A673 (cell line): ENCODE data around the gene ANKRD36. TPM values are rescaled to one million over a fixed set of nuclear protein-coding genes. Genes with fewer than 3 reads are reported as not detected.
A peak's percentile ranks its signal among the peaks of the same experiment; 100 is the strongest.
"Not testable (repeated sequence)": the region's sequence is repeated elsewhere in the genome, so short reads cannot be mapped to it uniquely, and the experiment has no call there.

ENCODE experiments used
- BruUV-seq: library from RNA; stranded (reverse); fragments of 400-500 nt; replicated peaks from 2 replicates; lab custom pipeline; 2021; lab: Mats Ljungman, UMichigan
- CTCF ChIA-PET: fragments of 300-600 bp; sonication (Branson Sonifier 250); formaldehyde crosslinking; loops from one replicate; lab custom pipeline; 2022; ENCODE audit warnings: antibody characterized with exemption; lab: Charles Lee
- POLR2A ChIA-PET: fragments of 300-600 bp; sonication (Branson Sonifier 250); formaldehyde crosslinking; loops from one replicate; lab custom pipeline; 2022; ENCODE audit warnings: antibody characterized with exemption; ENCODE audit not compliant: low non-redundant PET; lab: Charles Lee
- DNase-seq: peaks from one replicate; pipeline ENCODE4 v3.0.0-alpha.2; 2015; ENCODE audit warnings: low spot score
- H3K27ac ChIP-seq: fragments of 200-600 bp; sonication (generic); 2 replicates; pipeline ENCODE4 v1.5.1; 2016; ENCODE audit warnings: mixed run types, low read depth, mild to moderate bottlenecking, mixed read lengths, antibody characterized with exemption, low read length; ENCODE audit not compliant: poor library complexity, severe bottlenecking
- H3K27me3 ChIP-seq: fragments of 200-600 bp; sonication (generic); replicated peaks from 2 replicates; pipeline ENCODE4 v1.6.1; 2017; ENCODE audit warnings: mixed run types, low read depth, mild to moderate bottlenecking, mixed read lengths, antibody characterized with exemption, low read length; ENCODE audit not compliant: insufficient read depth, poor library complexity
- H3K36me3 ChIP-seq: fragments of 200-600 bp; sonication (generic); 2 replicates; pipeline ENCODE4 v1.6.1; 2016; ENCODE audit warnings: mixed run types, mild to moderate bottlenecking, mixed read lengths, antibody characterized with exemption, low read length; ENCODE audit not compliant: insufficient read depth, poor library complexity, severe bottlenecking
- H3K4me1 ChIP-seq: fragments of 200-600 bp; sonication (generic); 2 replicates; pipeline ENCODE4 v1.6.1; 2017; ENCODE audit warnings: mixed run types, mild to moderate bottlenecking, mixed read lengths, antibody characterized with exemption, low read length; ENCODE audit not compliant: insufficient read depth, poor library complexity, severe bottlenecking
- H3K4me3 ChIP-seq: fragments of 200-600 bp; sonication (generic); 2 replicates; pipeline ENCODE4 v1.5.1; 2016; ENCODE audit warnings: low read depth, mixed run types, mild to moderate bottlenecking, mixed read lengths, low read length; ENCODE audit not compliant: poor library complexity, severe bottlenecking
- H3K9me3 ChIP-seq: fragments of 200-600 bp; sonication (generic); 2 replicates; pipeline ENCODE4 v1.6.1; 2016; ENCODE audit warnings: mixed run types, low read depth, mild to moderate bottlenecking, mixed read lengths, antibody characterized with exemption, low read length; ENCODE audit not compliant: poor library complexity, severe bottlenecking
- EZH2 ChIP-seq: fragments of 200-600 bp; sonication (generic); IDR thresholded peaks from 2 replicates; pipeline ENCODE4 v1.6.1; 2017; ENCODE audit warnings: borderline replicate concordance, low read depth, mild to moderate bottlenecking, mixed read lengths, antibody characterized with exemption, low read length; ENCODE audit not compliant: poor library complexity, severe bottlenecking
- intact Hi-C: fragments of 100-400 bp; cut with micrococcal nuclease; formaldehyde crosslinking; loops from one replicate; pipeline ENCODE4 v1.10.0; 2022; ENCODE audit not compliant: unreplicated experiment
- total RNA-seq: library from RNA; stranded (reverse); gene quantifications from 2 replicates; pipeline ENCODE4 v1.2.3, GENCODE V29; 2021
- TF ChIP-seq, protein P1 (sequence below): fragments of 300-800, 200-600 bp; sonication (generic); conservative IDR thresholded peaks from 2 replicates; pipeline ENCODE4 v1.5.1; 2017; ENCODE audit warnings: low read depth, mild to moderate bottlenecking, antibody characterized with exemption, low read length, moderate library complexity, mixed read lengths

The ANKRD36 gene
- total RNA-seq, 1 experiment from 2014 or later: 19.6 TPM

DNA sequence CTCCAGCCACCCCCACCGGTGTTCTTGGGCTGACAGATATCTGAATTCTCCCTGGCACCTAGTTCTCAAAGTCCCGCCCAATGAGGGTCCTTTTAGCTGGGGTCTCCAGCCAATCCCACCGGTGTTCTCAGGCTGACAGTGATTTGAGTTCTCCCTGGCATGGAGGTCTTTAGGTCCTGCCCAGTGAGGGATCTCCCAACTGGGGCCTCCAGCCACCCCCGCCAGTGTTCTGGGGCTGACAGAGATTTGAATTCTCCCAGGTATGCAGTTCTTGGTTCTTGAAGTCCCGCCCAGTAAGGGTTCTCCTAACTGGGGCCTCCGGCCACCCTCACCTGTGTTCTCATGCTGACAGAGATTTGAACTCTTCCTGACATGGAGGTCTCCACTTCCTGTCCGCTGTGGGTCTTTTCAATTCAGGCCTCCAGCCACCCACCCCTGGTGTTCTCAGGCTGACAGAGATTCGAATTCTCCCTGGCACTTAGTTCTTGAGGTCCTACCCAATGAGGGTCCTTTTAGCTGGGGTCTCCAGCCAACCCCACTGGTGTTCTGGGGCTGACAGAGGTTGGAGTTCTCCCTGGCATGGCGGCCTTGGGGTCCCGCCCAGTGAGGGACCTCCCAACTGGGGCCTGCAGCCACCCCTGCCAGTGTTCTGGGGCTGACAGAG lies 154.6 kb downstream of the ANKRD36 start:
- no peaks in the 10 kb centered on the region for H3K9me3 ChIP-seq
- peak; percentile 2 for DNase-seq
- H3K27ac ChIP-seq: no peak overlapping the region
- H3K4me1 ChIP-seq: no peaks in the 10 kb centered on the region
- H3K36me3 ChIP-seq: no peaks in the 10 kb centered on the region
- BruUV-seq: no TSS peak
- H3K27me3 ChIP-seq: no peaks in the 10 kb centered on the region
- ChIA-PET POLR2A (no interaction called here), CTCF (no interaction called here)
- no peak overlapping the region for H3K4me3 ChIP-seq
- TF ChIP-seq, protein P1, sequence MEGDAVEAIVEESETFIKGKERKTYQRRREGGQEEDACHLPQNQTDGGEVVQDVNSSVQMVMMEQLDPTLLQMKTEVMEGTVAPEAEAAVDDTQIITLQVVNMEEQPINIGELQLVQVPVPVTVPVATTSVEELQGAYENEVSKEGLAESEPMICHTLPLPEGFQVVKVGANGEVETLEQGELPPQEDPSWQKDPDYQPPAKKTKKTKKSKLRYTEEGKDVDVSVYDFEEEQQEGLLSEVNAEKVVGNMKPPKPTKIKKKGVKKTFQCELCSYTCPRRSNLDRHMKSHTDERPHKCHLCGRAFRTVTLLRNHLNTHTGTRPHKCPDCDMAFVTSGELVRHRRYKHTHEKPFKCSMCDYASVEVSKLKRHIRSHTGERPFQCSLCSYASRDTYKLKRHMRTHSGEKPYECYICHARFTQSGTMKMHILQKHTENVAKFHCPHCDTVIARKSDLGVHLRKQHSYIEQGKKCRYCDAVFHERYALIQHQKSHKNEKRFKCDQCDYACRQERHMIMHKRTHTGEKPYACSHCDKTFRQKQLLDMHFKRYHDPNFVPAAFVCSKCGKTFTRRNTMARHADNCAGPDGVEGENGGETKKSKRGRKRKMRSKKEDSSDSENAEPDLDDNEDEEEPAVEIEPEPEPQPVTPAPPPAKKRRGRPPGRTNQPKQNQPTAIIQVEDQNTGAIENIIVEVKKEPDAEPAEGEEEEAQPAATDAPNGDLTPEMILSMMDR: no peak
- no peak for TF ChIP-seq EZH2
- intact Hi-C loops: no loop called here

DNA sequence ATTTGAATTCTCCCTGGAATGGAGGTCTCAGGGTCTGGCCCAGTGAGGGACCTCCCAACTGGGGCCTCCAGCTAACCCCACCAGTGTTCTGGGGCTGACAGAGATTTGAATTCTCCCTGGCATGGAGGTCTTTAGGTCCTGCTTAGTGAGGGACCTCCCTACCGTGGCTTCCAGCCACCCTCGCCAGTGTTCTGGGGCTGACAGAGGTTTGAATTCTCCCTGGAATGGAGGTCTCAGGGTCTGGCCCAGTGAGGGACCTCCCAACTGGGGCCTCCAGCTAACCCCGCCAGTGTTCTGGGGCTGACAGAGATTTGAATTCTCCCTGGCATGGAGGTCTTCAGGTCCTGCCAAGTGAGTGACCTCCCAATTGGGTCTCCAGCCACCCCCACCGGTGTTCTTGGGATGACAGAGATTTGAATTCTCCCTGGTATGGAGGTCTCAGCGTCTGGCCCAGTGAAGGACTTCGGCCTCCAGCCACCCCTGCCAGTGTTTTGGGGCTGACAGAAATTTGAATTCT lies 155.2 kb downstream of the ANKRD36 start:
- intact Hi-C loops, H3K9me3 ChIP-seq, CTCF ChIA-PET, POLR2A ChIA-PET, H3K4me1 ChIP-seq, H3K27me3 ChIP-seq, H3K27ac ChIP-seq, H3K36me3 ChIP-seq, H3K4me3 ChIP-seq, BruUV-seq: not testable (repeated sequence)
- peak; percentile 0 for DNase-seq

DNA sequence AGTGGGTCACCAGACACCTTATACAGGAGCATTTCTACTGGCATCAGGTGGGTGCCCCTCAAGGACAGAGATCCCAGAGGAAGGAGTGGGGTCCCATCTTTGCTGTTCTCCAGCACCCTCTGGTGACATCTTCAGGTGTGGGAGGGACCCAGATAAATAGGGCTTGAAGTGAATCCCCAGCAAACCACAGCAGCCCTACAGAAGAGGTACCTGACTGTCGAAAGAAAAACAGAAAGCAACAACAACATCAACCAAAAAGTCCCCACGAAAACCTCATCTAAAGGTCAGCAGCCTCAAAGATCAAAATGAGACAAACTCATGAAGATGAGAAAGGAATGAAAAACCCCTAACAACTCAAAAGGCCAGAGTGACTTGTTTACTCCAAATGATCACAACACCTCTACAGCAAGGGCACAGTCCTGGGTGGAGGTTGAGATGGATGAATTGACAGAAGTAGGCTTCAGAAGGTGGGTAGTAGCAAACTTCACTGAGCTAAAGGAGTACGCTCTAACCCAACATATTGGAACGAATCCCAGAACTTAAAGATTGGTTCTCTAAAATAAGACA lies 163.4 kb downstream of the ANKRD36 start:
- POLR2A ChIA-PET, intact Hi-C loops, H3K4me3 ChIP-seq, H3K27ac ChIP-seq, H3K4me1 ChIP-seq, H3K27me3 ChIP-seq, H3K9me3 ChIP-seq, CTCF ChIA-PET, H3K36me3 ChIP-seq, BruUV-seq, DNase-seq: not testable (repeated sequence)

DNA sequence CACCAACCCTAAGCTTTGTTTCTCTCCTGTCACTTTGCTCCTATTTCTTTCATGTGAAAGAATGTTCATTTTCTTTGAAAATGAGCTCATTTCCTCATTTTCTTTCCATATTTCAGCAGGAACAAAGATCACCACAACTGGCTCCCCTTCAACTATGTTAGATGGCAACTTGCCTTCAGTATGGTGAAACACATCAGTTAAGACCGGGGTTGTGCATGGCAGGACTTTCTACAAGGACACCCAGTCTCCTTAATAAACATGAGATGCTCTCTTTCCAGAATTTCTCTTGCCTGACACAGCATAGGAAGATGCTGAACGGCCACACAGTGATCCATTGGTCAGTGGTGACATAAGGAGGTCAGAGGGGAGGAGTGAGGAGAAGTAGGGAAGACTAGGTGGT lies 172.2 kb downstream of the ANKRD36 start:
- BruUV-seq, H3K27me3 ChIP-seq, H3K27ac ChIP-seq, H3K9me3 ChIP-seq, intact Hi-C loops, H3K4me1 ChIP-seq, CTCF ChIA-PET, DNase-seq, H3K4me3 ChIP-seq, H3K36me3 ChIP-seq, POLR2A ChIA-PET: not testable (repeated sequence)

DNA sequence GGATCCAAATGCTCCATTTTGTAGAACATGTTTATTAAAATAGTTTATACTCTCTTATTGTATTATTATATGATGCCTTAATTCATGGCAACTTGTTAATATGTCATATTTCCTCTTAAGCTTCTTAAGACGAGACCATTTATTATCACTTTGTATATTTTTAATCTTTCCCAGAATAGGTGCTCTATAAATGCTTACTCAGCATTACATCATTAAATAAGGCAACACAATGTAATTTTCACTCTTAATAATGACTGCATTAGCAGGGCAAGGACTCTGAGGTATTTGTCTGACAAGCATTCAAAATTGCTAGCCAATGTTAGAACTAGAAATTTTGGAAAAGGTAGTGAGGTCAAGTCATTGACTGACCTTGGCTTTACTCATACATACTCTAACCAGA lies 180.7 kb downstream of the ANKRD36 start:
- H3K27ac ChIP-seq, CTCF ChIA-PET, H3K27me3 ChIP-seq, POLR2A ChIA-PET, DNase-seq, BruUV-seq, H3K36me3 ChIP-seq, intact Hi-C loops, H3K4me3 ChIP-seq, H3K4me1 ChIP-seq, H3K9me3 ChIP-seq: not testable (repeated sequence)
